SK-N-MC (cell line): ENCODE measurements around the gene C1orf74.

Experiments used
- DNase-seq: peaks from one replicate; pipeline ENCODE4 v3.0.0-alpha.2; 2011; ENCODE audit warnings: low read depth, low spot score
- H3K27ac ChIP-seq: fragments of 200-600 bp; sonication (generic); 2 replicates; pipeline ENCODE4 v1.5.1; 2016; ENCODE audit warnings: mixed run types
- H3K36me3 ChIP-seq: fragments of 200-600 bp; sonication (generic); 2 replicates; pipeline ENCODE4 v1.6.1; 2017; ENCODE audit warnings: antibody characterized with exemption, low read length, mixed read lengths; ENCODE audit not compliant: insufficient read depth
- H3K4me3 ChIP-seq: fragments of 200-600 bp; sonication (generic); 2 replicates; pipeline ENCODE4 v1.5.1; 2016
- H3K9ac ChIP-seq: fragments of 200-600 bp; sonication (generic); 2 replicates; pipeline ENCODE4 v1.8.0; 2017; ENCODE audit warnings: mixed run types, mixed read lengths; ENCODE audit not compliant: insufficient read length
- H3K9me3 ChIP-seq: fragments of 200-600 bp; sonication (generic); 2 replicates; pipeline ENCODE4 v1.6.1; 2017; ENCODE audit warnings: low read depth, mild to moderate bottlenecking, antibody characterized with exemption, low read length, moderate library complexity, mixed read lengths
- EZH2 ChIP-seq: fragments of 200-600 bp; sonication (generic); IDR thresholded peaks from one replicate; pipeline ENCODE4 v1.6.1; 2017; ENCODE audit warnings: antibody characterized with exemption
- FOXP2 ChIP-seq: optimal IDR thresholded peaks from 2 replicates; pipeline ENCODE3; 2011; ENCODE audit warnings: mild to moderate bottlenecking, moderate library complexity; ENCODE audit not compliant: insufficient read depth; ENCODE audit errors: extremely low read length, control extremely low read depth
- POLR2AphosphoS5 ChIP-seq: IDR thresholded peaks from 2 replicates; pipeline ENCODE4 v1.6.1; 2012; ENCODE audit warnings: mild to moderate bottlenecking, low read depth, low read length, borderline replicate concordance

C1orf74 gene

DNA sequence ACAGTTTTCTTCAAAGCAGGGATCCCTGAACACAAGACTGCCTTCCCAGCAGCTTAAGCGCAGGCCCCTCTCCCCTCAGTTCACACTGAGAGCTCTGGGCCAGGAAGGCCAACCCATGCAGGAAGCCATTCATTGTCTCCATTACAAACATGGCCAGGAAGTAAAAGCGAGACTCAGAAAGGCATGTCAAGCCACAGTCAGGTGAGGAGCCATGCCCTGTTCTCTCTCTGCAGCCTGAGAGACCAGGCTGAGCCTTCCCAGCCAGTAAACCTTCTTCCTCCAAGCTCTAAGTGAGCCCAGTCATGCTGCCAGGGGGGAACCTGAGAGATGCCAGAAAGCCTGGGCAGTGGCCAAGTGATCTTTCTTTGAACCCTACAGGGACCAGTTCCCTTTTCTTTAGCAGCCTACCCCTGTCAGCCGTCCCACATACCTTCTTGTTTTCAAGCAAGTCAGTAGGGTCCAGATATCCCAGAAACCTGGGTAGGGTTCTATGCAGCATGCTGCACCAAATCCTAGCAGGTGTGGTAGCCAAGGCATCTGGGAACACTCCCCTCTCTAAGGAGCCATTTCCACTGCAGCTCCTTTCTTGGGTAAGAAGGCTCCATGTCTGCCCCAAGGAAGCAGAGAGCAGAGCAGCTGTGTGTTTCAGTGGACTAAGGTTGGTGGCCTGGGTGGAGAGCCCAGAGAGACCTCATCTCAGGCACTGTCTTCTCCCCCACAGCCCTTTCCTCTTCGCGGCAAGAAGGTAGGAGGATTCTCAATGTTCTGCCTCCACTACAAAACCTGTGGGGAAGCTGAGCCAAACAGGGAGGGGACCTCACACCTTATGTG is 27.5 kb downstream of the C1orf74 start:
- H3K4me3 ChIP-seq: no peak overlapping the region
- no peak overlapping the region for H3K9ac ChIP-seq
- no peak for TF ChIP-seq EZH2
- TF ChIP-seq POLR2AphosphoS5: no peak
- TF ChIP-seq FOXP2: no peak
- no peaks in the 10 kb centered on the region for H3K36me3 ChIP-seq
- DNase-seq: no peak
- H3K9me3 ChIP-seq: no peaks in the 10 kb centered on the region
- H3K27ac ChIP-seq: no peak overlapping the region

GRCh38 chr1:209755926-209756614 is 28.3 kb downstream of the C1orf74 start, which contains the start of gene TRAF3IP3:
Gene TRAF3IP3 (plus strand): TSS chr1:209756053. CDS start chr1:209760040, 3,987 bp downstream.
- no peak within 1 kb of the TSS for H3K9ac ChIP-seq
- TF ChIP-seq EZH2: no peak
- TF ChIP-seq POLR2AphosphoS5: no peak
- no peak for TF ChIP-seq FOXP2
- H3K36me3 ChIP-seq: no peaks in the 10 kb centered on the region
- no peak for DNase-seq
- no peak within 1 kb of the TSS for H3K27ac ChIP-seq
- no peak within 1 kb of the TSS for H3K4me3 ChIP-seq
- H3K9me3 ChIP-seq: no peaks in the 10 kb centered on the region

GRCh38 chr1:209755256-209755655 is 29.1 kb downstream of the C1orf74 start:
- TF ChIP-seq FOXP2 (no peak), POLR2AphosphoS5 (no peak), EZH2 (no peak)
- Histone ChIP-seq H3K9me3 (no peaks in the 10 kb centered on the region), H3K4me3 (no peak overlapping the region), H3K27ac (no peak overlapping the region), H3K9ac (no peak overlapping the region), H3K36me3 (no peaks in the 10 kb centered on the region)
- no peak for DNase-seq

DNA sequence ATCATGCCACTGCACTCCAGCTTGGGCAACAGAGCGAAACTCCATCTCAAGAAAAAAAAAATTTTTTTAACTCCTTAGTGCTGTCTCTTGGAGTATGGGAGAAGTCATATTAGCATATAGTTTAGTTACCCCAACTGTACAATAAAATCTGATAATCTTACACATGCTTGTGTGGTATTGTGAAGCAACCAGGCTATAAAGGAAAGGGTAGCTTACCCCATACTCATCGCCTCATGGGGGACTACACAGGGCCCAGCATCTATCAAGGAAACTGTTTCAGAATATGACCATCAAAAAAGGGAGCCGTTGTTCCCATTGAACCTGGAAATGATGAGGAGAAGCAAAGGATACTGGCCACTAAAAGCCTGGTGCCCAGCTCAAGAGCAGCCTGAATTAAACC is 31.5 kb downstream of the C1orf74 start:
- DNase-seq: no peak
- no peaks in the 10 kb centered on the region for H3K36me3 ChIP-seq
- TF ChIP-seq EZH2 (no peak), FOXP2 (no peak), POLR2AphosphoS5 (no peak)
- no peak overlapping the region for H3K4me3 ChIP-seq
- H3K27ac ChIP-seq: no peak overlapping the region
- no peaks in the 10 kb centered on the region for H3K9me3 ChIP-seq
- no peak overlapping the region for H3K9ac ChIP-seq

DNA sequence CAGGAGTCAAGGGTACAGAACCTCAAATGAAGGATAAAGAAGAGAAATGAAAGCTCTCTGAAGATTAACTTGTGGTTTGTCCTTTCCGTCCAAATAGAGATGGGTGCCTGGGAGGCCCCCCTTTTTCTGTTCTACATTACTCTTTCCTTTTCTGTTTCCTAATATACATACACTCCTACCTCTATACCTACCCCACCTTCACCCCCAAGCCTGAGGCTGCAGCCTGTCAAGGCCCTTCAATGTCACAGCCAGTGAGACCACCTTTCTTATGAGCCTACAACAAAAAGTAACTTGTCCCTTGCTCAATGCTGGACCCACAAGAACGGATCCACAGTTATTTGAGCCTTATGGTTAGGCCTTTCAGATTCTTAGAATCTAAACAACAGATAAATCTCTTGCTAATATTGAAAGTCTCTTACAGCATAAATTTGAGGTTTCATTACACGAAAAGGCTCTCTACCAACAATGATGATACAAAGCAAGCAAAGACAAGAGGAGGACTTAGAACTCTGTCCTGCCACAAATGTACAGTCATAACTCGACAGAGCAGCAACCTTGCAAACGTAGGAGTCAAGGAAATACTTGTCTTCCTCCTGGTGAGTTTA is 32.6 kb downstream of the C1orf74 start:
- no peak overlapping the region for H3K27ac ChIP-seq
- no peaks in the 10 kb centered on the region for H3K9me3 ChIP-seq
- no peaks in the 10 kb centered on the region for H3K36me3 ChIP-seq
- TF ChIP-seq FOXP2 (no peak), POLR2AphosphoS5 (no peak), EZH2 (no peak)
- no peak overlapping the region for H3K4me3 ChIP-seq
- H3K9ac ChIP-seq: no peak overlapping the region
- DNase-seq: no peak

DNA sequence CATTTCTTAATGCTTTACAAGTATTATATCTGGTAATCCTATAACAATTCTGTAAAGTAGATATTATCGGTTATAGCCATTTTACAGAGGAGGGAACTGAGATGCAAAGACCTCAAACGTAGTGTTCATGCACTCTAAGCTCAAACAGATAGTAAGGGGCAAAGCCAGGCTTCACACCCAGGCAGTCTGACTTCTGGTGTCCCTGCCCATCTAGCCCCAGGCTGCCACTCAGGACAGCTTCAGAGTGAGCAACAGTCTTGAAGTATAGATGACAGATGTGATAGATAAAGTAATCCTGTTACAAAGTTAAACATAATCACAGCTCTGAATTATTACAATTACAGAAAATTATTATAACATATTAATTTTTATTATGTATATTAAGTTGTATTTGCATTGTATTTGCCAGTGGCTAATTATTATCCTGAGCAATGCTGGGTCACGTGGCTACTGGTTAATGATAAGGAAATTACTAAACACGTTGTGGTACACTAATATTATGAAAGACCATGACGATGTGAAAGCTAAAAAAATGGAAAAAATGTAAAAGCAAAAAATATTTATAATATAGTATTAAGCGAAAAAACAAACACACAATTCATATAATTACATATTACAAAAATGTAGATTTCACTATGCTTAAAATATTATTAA is 34.6 kb downstream of the C1orf74 start:
- H3K9ac ChIP-seq: no peak overlapping the region
- H3K27ac ChIP-seq: no peak overlapping the region
- DNase-seq: no peak
- TF ChIP-seq EZH2 (no peak), POLR2AphosphoS5 (no peak), FOXP2 (no peak)
- no peaks in the 10 kb centered on the region for H3K9me3 ChIP-seq
- no peak overlapping the region for H3K4me3 ChIP-seq
- no peaks in the 10 kb centered on the region for H3K36me3 ChIP-seq

DNA sequence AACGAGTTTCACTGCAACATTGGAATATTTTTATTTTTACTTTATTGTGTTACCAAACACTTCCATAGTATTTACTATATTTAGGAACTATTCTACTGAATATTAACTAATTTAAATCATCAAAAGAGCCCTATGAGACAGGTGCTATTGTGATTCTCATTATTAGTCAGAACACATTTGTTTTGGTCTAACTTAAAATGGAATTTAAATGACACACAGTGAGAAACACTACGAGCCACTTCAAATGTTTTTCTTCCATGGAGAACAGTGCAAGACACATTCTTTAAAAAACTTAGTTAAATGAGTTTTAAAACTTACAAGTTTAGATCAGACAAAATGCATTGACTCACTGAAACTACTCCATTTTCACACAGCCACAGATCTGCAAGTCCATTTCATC is 35.2 kb downstream of the C1orf74 start:
- no peak overlapping the region for H3K4me3 ChIP-seq
- no peak overlapping the region for H3K27ac ChIP-seq
- no peaks in the 10 kb centered on the region for H3K36me3 ChIP-seq
- no peak overlapping the region for H3K9ac ChIP-seq
- TF ChIP-seq FOXP2: no peak
- no peak for TF ChIP-seq EZH2
- no peak for TF ChIP-seq POLR2AphosphoS5
- H3K9me3 ChIP-seq: no peaks in the 10 kb centered on the region
- DNase-seq: no peak

- no peaks in the 10 kb centered on the region for H3K36me3 ChIP-seq
- H3K4me3 ChIP-seq: no peak overlapping the region
- H3K27ac ChIP-seq: no peak overlapping the region
- H3K9me3 ChIP-seq: no peaks in the 10 kb centered on the region
- no peak for DNase-seq
- TF ChIP-seq POLR2AphosphoS5: no peak
- TF ChIP-seq FOXP2: no peak
- TF ChIP-seq EZH2: no peak
- no peak overlapping the region for H3K9ac ChIP-seq
These were observed 35.7 kb downstream of the C1orf74 start for GRCh38 chr1:209748620-209749019.
